Measurements from ENCODE around the gene RNU1-2.
"Not testable (repeated sequence)": the region's sequence is repeated elsewhere in the genome, so short reads cannot be mapped to it uniquely, and the experiment has no call there.

Gene RNU1-2

GRCh38 chr1:16888860-16889816, 6.6 kb upstream of the RNU1-2 start:
- DNase-seq = peak; percentile 39

GRCh38 chr1:16890539-16891021, 5.2 kb upstream of the RNU1-2 start:
- DNase-seq = not testable (repeated sequence)

- not testable (repeated sequence) for DNase-seq
Observed at GRCh38 chr1:16891057-16891456, 4.7 kb upstream of the RNU1-2 start.

GRCh38 chr1:16892978-16893525, 2.7 kb upstream of the RNU1-2 start:
- DNase-seq = not testable (repeated sequence)

- DNase-seq = not testable (repeated sequence)
Observed at GRCh38 chr1:16893796-16894195, 2.0 kb upstream of the RNU1-2 start.

- not testable (repeated sequence) for DNase-seq
Observed at GRCh38 chr1:16894338-16894737, 1.4 kb upstream of the RNU1-2 start.

- not testable (repeated sequence) for DNase-seq
Observed at GRCh38 chr1:16895233-16895597, 565 bp upstream of the RNU1-2 start.

GRCh38 chr1:16896316-16897055, 706 bp downstream of the RNU1-2 start:
- DNase-seq = peak; percentile 65

GRCh38 chr1:16897653-16898052, 1.9 kb downstream of the RNU1-2 start:
- not testable (repeated sequence) for DNase-seq

- not testable (repeated sequence) for DNase-seq
Observed at GRCh38 chr1:16898298-16898697, 2.5 kb downstream of the RNU1-2 start.

GRCh38 chr1:16899020-16899419, 3.2 kb downstream of the RNU1-2 start:
- DNase-seq = not testable (repeated sequence)

- peak; percentile 24 for DNase-seq
Observed at GRCh38 chr1:16900751-16901150, 5.0 kb downstream of the RNU1-2 start.

- not testable (repeated sequence) for DNase-seq
Observed at GRCh38 chr1:16901371-16901770, 5.6 kb downstream of the RNU1-2 start.

- DNase-seq = no peak
Observed at GRCh38 chr1:16903054-16903453, 7.3 kb downstream of the RNU1-2 start.

- no peak for DNase-seq
Observed at GRCh38 chr1:16903458-16903796, 7.6 kb downstream of the RNU1-2 start.

- DNase-seq = peak; percentile 97
Observed at GRCh38 chr1:16904560-16905109, 8.9 kb downstream of the RNU1-2 start.

- DNase-seq = peak; percentile 96
Observed at GRCh38 chr1:16905110-16905867, 9.5 kb downstream of the RNU1-2 start.

- peak; percentile 32 for DNase-seq
Observed at GRCh38 chr1:16905868-16906702, 10.3 kb downstream of the RNU1-2 start.

GRCh38 chr1:16906873-16907272, 11.1 kb downstream of the RNU1-2 start:
- DNase-seq = no peak

GRCh38 chr1:16907870-16908758, 12.3 kb downstream of the RNU1-2 start:
- DNase-seq = no peak

Measured in kidney glomerular epithelial cell (primary cell).